Measurements from ENCODE around the gene SLC13A2. TPM values are rescaled to one million over a fixed set of nuclear protein-coding genes. Genes with fewer than 3 reads are reported as not detected.

The SLC13A2 gene
- polyA plus RNA-seq, 1 experiment: not detected

DNA sequence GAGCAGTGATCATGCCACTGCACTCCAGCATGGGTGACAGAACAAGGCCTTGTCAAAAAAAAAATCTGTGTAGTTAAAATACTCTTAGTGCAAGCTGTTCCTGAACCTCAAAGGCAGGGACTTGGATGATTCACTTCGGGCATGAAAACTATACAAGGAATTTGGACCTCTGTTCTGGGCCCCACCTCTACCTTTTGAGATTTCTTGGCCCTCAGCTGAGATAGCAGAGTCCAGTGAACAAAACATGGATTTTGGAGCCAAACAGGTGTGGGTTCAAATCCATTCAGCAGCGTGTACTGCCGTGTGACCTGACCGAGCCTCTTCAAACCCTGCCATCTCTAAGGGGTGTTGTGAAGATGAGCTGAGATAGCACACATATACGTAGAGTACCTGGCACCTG, 6.8 kb downstream of the SLC13A2 start:
- Histone ChIP-seq H3K9me3 (ENCODE audit: control insufficient read depth, insufficient read depth, low read length) (no peaks in the 10 kb centered on the region), H3K4me3 (ENCODE audit: low read depth, low read length) (no peak overlapping the region), H3K27ac (ENCODE audit: low read depth, low read length) (no peak overlapping the region), H3K27me3 (ENCODE audit: control insufficient read depth, insufficient read depth, low read length) (peaks cover 17% of the 10 kb centered on the region)
- CTCF ChIA-PET: no interaction called here
- TF ChIP-seq, protein P1, sequence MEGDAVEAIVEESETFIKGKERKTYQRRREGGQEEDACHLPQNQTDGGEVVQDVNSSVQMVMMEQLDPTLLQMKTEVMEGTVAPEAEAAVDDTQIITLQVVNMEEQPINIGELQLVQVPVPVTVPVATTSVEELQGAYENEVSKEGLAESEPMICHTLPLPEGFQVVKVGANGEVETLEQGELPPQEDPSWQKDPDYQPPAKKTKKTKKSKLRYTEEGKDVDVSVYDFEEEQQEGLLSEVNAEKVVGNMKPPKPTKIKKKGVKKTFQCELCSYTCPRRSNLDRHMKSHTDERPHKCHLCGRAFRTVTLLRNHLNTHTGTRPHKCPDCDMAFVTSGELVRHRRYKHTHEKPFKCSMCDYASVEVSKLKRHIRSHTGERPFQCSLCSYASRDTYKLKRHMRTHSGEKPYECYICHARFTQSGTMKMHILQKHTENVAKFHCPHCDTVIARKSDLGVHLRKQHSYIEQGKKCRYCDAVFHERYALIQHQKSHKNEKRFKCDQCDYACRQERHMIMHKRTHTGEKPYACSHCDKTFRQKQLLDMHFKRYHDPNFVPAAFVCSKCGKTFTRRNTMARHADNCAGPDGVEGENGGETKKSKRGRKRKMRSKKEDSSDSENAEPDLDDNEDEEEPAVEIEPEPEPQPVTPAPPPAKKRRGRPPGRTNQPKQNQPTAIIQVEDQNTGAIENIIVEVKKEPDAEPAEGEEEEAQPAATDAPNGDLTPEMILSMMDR (IDR thresholded peaks at IDR 0.05; ENCODE audit: low read depth, low read length): no peak
- POLR2A ChIA-PET: no interaction called here
- DNase-seq (ENCODE audit: low read depth, low spot score): no peak

DNA sequence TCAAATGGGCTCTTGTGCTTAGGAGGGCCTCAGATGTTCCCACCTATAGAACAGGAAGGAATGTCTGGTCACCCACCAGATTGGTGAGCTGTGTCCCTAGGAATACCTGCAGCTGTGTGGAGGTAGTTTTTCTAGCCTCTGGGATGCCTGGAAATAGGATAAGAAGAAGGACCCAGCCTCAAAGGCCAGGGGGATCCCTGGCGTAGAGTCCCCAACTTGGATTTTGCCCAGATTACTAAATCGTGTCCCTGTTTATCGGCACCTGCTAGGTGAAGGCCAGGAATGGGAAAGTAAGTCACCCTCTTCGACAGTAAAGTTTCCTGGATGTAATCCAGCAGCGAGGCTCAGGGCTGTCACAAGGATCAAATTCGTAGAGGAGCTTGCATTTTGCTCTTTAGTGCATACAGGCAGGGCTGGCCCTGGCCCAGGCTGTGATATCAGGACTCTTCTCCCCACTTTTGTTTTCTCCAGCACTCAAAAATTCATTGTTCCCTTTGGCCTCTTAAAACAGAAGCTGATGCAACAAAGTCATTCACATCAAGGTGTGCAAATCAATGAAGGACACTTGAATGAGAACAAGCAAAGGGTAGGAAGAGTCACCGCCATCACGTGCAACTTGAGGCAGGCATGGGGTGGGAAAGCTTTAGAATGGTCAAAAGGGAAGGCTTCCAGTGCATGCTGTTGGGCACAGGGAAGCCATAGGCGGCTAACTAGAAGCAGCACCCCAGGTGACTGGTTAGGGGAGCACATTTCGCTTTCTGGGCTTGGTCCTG, 7.5 kb downstream of the SLC13A2 start:
- Histone ChIP-seq H3K4me3 (ENCODE audit: low read depth, low read length) (no peak overlapping the region), H3K27ac (ENCODE audit: low read depth, low read length) (no peak overlapping the region), H3K9me3 (ENCODE audit: control insufficient read depth, insufficient read depth, low read length) (no peaks in the 10 kb centered on the region), H3K27me3 (ENCODE audit: control insufficient read depth, insufficient read depth, low read length) (peaks cover 12% of the 10 kb centered on the region)
- TF ChIP-seq, protein P1 (IDR thresholded peaks at IDR 0.05; ENCODE audit: low read depth, low read length): no peak
- CTCF ChIA-PET: interaction anchor here (1.3 to 1.5 kb wide), 2 partner anchors 60 to 65 kb away, joined by 3 read pairs; no protein-coding TSS in a partner anchor
- DNase-seq (ENCODE audit: low read depth, low spot score): no peak
- POLR2A ChIA-PET: no interaction called here

DNA sequence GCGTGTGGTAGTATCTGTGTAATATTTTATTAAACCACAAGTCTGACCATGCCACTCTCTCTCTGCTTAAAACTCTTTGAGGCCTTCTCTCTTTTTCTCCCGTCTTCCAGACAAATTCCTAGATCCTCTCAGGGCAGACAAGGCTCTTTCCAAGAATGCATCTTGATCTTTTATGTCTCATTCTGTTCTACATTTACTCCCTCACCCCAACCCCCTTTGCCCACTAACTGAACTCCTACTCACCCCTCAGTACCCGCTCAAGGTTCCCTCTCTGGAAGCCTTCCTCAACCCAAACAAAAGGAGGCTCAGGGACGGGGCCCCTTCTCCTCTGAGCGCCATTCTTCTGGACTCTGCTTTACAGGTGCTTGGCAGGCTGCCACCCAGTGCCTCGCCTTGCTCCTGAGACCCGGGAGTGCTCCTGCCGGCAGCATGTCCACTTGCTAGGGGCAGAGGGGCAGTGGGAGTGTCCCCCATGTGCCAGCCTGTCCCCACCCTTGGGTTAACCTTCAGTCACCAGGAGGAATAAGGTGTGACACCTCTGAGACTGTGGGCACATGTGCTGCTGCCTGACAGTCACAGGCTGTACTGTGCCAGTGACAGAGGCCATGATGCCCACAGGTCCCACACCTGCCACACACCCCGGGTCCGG, 9.2 kb downstream of the SLC13A2 start:
- H3K4me3 ChIP-seq (ENCODE audit: low read depth, low read length): no peak overlapping the region
- no peak overlapping the region for H3K27ac ChIP-seq (ENCODE audit: low read depth, low read length)
- ChIA-PET CTCF (no interaction called here), POLR2A (no interaction called here)
- TF ChIP-seq, protein P1 (IDR thresholded peaks at IDR 0.05; ENCODE audit: low read depth, low read length): no peak
- H3K9me3 ChIP-seq (ENCODE audit: control insufficient read depth, insufficient read depth, low read length): no peaks in the 10 kb centered on the region
- peaks cover 19% of the 10 kb centered on the region for H3K27me3 ChIP-seq (ENCODE audit: control insufficient read depth, insufficient read depth, low read length)
- DNase-seq (ENCODE audit: low read depth, low spot score): no peak

DNA sequence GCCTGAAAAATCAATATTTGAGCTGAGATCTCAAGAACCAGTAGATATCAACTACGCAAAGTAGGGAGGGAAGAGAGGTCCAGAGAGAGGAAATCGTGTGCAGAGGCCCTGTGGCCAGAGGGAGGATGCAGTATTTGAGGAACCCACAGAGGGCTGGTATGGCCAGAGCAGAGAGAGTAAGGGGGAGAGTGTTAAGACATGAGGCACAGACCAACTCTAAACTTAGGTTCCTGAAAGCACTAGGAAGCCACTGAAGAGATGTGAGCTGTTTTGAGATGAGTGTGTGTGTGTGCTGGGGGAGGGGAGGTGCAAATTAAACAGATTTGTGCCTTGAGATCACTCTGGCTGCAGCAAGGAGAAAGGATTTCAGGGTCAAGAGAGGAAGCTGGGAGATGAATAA, 10.9 kb downstream of the SLC13A2 start:
- CTCF ChIA-PET: interaction anchor here (0.7 kb wide), 1 partner anchor 85 kb away, joined by 3 read pairs; no protein-coding TSS in a partner anchor
- no peak for DNase-seq (ENCODE audit: low read depth, low spot score)
- no peak overlapping the region for H3K27ac ChIP-seq (ENCODE audit: low read depth, low read length)
- POLR2A ChIA-PET: no interaction called here
- no peaks in the 10 kb centered on the region for H3K9me3 ChIP-seq (ENCODE audit: control insufficient read depth, insufficient read depth, low read length)
- H3K27me3 ChIP-seq (ENCODE audit: control insufficient read depth, insufficient read depth, low read length): peaks cover 20% of the 10 kb centered on the region
- H3K4me3 ChIP-seq (ENCODE audit: low read depth, low read length): no peak overlapping the region
- TF ChIP-seq, protein P1 (IDR thresholded peaks at IDR 0.05; ENCODE audit: low read depth, low read length): no peak

DNA sequence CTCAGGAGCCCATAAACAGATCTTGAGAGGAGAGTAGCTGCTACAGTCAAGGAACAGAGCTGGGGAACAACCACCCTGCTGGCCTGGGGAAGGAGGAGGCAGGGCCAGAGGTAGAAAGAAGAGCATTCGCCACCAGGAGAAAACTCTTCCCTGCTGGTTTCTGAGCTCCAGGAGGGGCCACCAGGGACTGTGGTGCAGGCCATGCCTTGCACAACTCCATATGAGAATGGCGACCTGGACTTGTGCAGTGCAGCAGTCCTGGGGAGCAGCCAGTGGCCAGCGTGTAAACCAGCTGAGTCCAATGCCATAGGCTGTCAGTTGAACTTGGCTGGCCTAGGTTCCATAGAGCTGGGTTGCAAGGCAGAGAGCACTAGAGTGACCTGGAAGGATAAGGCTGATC, 11.6 kb downstream of the SLC13A2 start:
- H3K9me3 ChIP-seq (ENCODE audit: control insufficient read depth, insufficient read depth, low read length): no peaks in the 10 kb centered on the region
- no peak overlapping the region for H3K4me3 ChIP-seq (ENCODE audit: low read depth, low read length)
- CTCF ChIA-PET: interaction anchor here (1.1 to 2.4 kb wide), 3 partner anchors 55 to 69 kb away, joined by 4 to 6 read pairs (median 4); no protein-coding TSS in a partner anchor
- TF ChIP-seq, protein P1 (IDR thresholded peaks at IDR 0.05; ENCODE audit: low read depth, low read length): no peak
- DNase-seq (ENCODE audit: low read depth, low spot score): no peak
- H3K27ac ChIP-seq (ENCODE audit: low read depth, low read length): no peak overlapping the region
- POLR2A ChIA-PET: no interaction called here
- peaks cover 20% of the 10 kb centered on the region for H3K27me3 ChIP-seq (ENCODE audit: control insufficient read depth, insufficient read depth, low read length)
